ENCODE measurements around the gene NFIC.

DNA sequence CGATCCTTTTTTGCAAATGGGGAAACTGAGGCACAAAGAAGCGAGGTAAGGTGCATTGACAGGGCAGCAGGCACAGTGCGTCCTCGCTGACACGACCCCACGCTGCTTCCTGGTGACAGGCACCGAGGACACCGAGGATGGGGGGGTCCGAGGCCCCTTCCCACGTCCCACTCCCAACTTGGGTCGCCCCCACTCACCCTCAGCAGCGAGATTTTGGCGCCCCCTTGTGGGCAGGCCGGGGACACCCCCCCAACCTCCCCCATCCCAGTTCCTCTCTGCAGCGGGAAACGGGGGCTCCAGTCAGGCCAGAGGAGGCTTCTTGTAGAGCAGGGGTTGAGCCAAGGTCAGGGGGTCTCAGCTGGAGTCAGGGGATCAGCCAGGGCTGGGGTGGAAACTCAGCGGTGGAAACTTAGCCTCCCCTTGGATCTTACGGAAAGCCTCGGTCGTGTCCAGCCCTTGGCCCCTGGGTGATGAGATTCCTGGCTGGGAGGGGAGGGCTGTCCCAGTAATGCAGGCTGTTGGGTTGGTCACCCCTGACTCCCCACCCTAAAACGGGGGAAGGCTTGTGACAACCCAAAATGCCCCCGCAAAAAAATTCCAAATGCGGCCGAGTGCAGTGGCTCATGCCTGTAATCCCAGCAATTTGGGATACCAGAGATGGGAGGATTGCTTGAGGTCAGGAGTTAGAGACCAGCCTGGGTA is 105.7 kb downstream of the NFIC start:
- TF ChIP-seq ZBTB33 (IDR thresholded peaks at IDR 0.05), result no peak
- TF ChIP-seq CTCF (IDR thresholded peaks at IDR 0.05 in 2 of 3, conservative IDR thresholded peaks at IDR 0.05 in 1 of 3; ENCODE audit: control insufficient read depth in 2 of 3, extremely low read depth in 1 of 3, insufficient read depth in 1 of 3, low read depth in 3 of 3, low read length in 3 of 3), result peak; percentile 61 to 81 (median 61)
- TF ChIP-seq POLR2A (IDR thresholded peaks at IDR 0.05; ENCODE audit: low read depth, low read length), result no peak; the same call in 1 of the 2 replicates
- peak; percentile 69; the same call in 1 of the 2 replicates for TF ChIP-seq SPI1 (IDR thresholded peaks at IDR 0.05; ENCODE audit: borderline replicate concordance, insufficient read depth, low read depth, low read length)
- TF ChIP-seq ZSCAN29 (IDR thresholded peaks at IDR 0.05), result no peak
